GM19467 (cell line): Measurements from ENCODE around the gene ODF2.
"Not testable (repeated sequence)": the region's sequence is repeated elsewhere in the genome, so short reads cannot be mapped to it uniquely, and the experiment has no call there.

Source experiments
- ATAC-seq: cut with Tn5 transposase; IDR thresholded peaks from one replicate; pipeline ENCODE4 v1.9.1; 2021; ENCODE audit warnings: mild to moderate bottlenecking, moderate library complexity; ENCODE audit not compliant: unreplicated experiment

Gene ODF2

GRCh38 chr9:128455849-128456612 lies at the start of gene ODF2:
ODF2 (plus strand) TSS chr9:128456006; CDS start chr9:128456092, 86 bp downstream.
- ATAC-seq: peak; percentile 75

DNA sequence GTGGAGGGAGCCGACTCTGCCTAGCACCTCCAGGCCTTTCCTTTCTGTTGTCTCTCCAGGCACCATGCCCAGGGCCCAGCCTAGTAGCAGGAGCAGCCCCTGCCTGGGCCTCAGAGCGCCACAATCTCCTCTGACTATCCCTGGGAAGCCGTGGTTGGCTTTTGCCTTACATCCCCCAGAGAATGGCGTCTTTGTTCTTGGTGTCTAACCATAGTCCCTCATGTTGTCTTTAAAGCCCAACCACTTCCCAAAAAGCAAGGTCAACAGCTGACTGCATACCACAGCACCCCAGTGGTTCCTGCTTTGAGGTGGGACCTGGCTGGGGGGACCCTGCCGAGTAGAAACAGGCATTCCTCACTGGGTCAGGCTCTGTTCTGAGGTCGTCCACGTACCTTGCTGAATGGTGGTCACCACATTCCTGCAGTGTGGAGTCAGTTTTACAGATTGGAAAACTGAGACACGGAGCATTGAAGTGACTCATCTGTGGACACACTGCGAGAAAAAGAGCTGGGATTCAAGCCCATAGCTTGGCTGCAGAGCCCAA lies 48.9 kb upstream of the ODF2 start:
- no peak for ATAC-seq

GRCh38 chr9:128408963-128409431 lies 46.8 kb upstream of the ODF2 start:
- ATAC-seq: no peak

DNA sequence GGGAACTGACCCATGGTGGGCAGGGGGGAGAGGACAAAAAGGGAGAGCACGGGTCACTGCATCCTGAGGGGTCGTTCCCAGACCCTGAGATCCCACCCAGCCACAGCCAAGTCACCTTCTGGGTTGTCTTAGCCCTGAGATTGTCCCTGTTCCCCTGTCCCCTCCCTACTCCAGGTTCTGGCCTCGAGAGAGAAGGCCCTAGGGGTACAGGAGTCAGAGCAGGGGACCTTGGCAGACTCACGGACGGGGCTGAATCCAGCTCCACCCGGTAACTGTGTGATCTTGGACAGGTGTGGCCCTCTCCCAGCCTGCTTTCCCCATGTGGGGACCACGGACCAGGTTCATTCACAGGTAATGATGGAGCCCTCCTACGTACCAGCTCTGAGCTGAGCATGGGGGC lies 46.4 kb upstream of the ODF2 start:
- no peak for ATAC-seq

DNA sequence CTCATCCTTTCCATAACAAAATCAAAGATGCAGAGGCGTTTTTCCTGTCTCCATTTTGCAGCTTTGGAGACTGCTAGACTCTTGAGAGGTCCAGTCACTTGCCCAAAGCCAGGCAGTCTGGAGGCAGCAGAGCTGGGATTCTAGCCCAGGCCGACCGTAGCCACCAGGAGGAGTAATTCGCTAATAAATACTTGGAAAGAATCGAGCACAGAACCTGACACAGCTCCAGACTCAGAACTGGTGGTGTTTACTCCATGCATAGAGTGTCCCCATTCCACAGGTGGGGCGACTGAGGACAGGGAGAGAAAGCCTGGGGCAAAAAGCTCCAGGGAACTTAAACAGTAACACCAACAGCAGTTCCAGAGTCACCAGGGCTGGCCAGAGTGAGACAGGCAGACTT lies 45.8 kb upstream of the ODF2 start:
- ATAC-seq: no peak

DNA sequence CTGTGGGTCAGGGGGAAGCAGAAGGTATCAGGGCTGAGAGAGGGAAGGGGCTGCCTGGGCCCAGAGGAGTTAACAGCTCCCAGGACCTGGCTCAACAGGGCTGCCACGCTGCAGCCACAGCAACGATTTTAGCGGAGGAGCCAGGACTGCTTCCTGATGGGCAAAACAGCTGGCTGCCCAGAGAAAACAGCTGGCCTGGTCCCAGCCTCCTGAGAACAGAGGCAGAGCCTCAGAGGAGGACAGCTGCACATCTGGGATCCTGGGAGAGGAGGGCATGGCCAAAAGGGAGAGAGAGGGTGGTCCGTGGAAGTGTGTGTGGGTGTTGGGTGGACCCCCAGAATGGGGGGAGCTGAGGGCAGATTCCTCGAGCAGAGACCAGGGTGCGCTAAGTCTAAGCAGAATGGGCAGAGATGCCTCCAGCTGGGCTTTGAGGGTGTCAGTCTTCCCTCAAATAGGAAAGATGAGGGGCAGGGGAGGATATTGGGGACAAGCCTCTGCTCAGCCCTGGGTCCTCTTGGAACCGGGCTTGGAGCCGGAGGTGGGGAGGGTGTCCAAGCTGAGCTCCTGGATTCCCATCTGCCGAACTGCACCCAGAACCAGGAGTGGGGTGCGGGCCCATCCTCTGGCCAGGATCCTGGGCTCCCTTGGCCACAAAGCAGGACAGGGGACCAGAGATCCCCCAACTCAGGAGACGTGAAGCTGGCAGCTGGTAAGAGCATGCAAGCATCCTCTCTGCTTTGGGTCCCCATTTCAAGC lies 44.3 kb upstream of the ODF2 start:
- no peak for ATAC-seq

DNA sequence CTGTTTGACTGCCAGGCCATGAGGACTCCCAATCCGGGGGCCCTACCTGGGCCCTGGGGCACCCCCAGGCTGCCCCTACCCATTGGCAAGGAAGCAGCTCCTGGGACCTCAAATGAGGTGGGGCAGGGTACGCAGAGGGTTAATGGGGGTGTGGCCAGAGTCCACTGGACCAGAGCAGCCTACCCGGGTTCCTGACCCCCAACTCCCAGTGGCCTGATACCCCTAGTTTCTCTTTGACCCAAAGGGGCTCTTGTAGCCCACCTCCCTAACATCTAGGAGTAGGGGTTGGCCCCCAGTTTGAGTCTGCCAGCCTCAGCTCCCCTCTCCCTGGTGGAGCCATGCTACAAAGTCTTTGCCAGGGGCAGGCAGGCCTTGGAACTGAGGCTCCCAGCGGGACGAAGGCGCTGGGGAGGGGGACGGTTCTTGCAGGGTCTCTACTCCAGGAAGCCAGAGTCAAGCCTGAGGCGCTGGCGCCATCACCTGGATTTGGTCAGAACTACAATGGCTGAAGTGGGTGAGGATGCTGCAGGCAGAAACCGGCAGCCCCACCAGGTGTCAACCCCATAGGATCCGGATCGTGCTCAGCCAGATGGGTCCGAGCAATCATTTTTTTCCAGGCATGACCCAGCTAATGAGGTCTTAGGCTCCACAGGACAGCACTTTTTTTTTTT lies 43.6 kb upstream of the ODF2 start:
- no peak for ATAC-seq

DNA sequence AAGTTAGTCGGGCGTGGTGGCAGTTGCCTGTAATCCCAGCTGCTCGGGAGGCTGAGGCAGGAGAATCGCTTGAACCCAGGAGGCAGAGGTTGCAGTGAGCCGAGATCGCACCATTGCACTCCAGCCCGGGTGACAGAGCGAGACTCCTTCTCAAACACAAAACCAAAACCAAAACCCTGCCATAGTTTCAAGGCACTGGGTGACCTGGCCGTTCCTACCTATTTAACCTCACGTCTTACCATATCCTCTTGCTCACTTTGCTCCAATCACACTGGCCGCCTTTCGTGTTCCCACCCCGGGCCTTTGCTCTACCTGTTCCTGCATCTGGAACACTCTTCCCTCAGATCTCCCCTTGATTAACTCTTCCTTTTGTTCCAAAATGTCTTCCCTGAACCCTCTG lies 42.1 kb upstream of the ODF2 start:
- ATAC-seq: not testable (repeated sequence)

- no peak for ATAC-seq
Measured at GRCh38 chr9:128414461-128414860, 41.3 kb upstream of the ODF2 start.

DNA sequence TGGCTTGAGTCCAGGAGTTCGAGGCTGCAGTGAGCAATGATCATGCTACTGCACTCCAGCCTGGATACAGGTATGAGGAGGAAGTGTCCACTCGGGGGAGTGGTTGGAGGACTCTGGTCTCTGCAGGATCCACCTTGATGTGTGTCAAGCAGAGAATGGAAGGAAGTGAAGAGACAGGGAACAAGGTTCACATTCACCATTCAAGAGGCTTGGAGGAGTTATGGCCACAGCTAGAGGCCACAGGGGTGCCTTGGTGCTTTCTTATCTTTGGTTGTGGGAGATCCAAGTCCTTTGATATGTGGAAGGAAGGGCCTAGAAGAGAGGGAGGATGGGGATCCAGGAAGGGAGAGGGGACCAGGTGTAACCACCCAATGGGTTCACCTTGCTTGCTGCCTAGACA lies 40.5 kb upstream of the ODF2 start:
- no peak for ATAC-seq

DNA sequence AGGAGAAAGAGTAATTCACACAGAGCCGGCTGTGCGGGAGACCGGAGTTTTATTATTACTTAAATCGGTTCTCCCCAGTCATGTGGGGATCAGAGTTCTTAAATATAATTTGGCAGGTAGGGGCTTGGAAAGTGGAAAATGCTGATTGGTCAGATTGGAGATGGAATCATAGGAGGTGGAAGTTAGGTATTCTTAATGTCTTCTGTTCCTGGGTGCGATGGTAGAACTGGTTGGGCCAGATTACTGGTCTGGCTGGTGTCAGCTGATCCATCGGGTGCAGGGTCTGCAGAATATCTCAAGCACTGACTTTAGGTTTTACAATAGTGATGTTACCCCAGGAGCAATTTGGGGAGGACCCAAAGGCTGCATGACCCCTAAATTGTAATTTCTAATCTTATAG lies 39.8 kb upstream of the ODF2 start:
- no peak for ATAC-seq

DNA sequence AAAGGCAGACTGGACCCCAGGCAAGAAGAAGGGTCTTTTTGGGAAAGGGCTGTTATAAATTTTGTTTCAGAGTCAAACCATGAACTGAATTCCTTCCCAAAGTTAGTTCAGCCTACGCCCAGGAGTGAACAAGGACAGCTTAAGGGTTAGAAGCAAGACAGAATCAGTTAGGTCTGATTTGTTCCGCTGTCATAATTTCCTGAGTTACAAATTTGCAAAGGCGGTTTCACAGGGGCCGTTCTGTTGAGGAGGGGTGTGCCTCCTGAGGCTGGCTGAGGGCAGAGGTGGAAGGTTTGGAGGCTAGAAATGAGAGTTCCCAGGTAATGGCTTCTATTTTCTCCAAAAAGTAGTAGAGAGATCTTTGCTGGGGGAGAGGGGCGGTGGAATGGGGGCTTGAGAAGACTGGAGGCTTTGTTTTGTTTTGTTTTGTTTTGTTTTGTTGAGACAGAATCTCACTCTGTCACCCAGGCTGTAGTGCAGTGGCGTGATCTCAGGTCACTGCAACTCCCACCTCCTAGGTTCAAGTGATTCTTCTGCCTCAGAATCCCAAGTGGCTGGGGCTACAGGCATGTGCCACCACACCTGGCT lies 39.3 kb upstream of the ODF2 start:
- ATAC-seq: no peak

DNA sequence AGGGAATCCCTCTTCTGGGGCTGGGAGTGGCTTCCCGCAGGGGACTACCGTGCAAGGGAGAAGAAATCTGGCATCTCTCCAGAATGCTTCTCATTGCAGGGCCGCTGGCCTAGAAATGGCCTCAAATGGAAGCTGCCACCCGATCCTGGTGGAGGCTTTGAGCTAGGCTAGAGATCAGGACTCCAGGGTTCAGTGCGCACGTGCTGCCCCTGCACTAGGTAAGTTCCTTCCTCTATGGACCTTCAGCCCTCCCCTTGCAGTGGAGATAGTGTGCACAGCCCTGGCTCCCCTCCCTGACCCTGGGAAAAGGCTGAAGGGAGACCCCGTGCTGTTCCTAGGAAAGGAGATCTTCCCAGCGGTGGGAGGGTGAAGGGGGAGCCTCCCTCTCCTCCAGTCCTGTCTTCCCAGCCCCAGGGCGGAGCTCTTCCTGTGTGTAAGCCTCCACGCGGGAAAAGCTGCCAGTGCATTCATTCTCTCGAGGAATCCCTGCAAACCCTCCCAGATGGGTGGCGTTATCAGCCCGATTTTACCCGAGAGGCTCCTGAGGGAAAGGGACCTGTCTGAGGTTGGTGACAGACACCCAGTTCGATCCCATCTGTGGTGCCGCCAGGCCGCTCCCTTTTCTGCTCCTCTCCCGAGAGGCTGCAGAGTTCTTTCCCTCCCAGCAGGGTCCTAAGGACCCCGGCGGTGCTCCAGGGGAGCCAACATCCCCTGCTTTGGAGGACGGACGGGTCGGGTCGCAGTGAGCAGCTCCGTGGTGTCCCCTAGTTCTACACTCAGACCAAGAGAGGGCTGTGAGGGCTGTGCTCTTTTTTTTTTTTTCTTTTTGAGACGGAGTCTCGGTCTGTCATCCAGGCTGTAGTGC lies 36.5 kb upstream of the ODF2 start:
- no peak for ATAC-seq

- peak; percentile 65 for ATAC-seq
Measured at GRCh38 chr9:128420060-128420650, 35.7 kb upstream of the ODF2 start.

- peak; percentile 48 for ATAC-seq
Measured at GRCh38 chr9:128420651-128421481, 34.9 kb upstream of the ODF2 start, which contains the start of gene CERCAM. CERCAM (plus strand) TSS chr9:128420857; CDS start chr9:128420878, 21 bp downstream.

GRCh38 chr9:128421482-128421996 lies 34.3 kb upstream of the ODF2 start:
- ATAC-seq: no peak

- not testable (repeated sequence) for ATAC-seq
Measured at GRCh38 chr9:128422022-128422782, 33.6 kb upstream of the ODF2 start.

DNA sequence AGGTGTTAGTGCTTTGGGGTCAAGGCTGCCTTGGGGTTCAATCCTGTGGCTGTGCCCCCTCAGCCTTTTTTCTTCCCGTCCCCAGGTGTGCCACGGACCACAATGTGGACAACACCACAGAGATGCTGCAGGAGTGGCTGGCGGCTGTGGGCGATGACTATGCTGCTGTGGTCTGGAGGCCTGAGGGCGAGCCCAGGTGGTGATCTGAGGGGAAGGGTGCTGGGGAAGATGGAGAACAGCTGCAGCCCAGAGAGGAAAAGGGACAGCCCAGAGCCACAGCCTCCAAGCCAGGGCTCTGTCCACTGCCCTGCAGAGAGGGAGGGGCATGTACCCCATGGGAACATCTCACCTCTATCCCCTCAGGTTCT lies 33.0 kb upstream of the ODF2 start:
- ATAC-seq: no peak
